Gastrocnemius medialis (tissue), 4 donors: ENCODE data around the gene DXO. TPM values are rescaled to one million over a fixed set of nuclear protein-coding genes. Genes with fewer than 3 reads are reported as not detected.

Experiments used
- ATAC-seq, 2 donors: fragments of 150-250 bp; one replicate each; pipeline ENCODE4 v1.9.1; 2016
- DNase-seq, 2 donors: peaks; one replicate each; pipeline ENCODE4 v3.0.0-alpha.2; 2019
- H3K27ac ChIP-seq, 4 donors: fragments of 200-600 bp; sonication (generic); 1 replicate in 1 of 4; 2 replicates in 3 of 4; pipeline ENCODE4 v1.5.1; 2016 to 2018; ENCODE audit warnings: mild to moderate bottlenecking in 2 of 4, moderate library complexity in 1 of 4
- H3K27me3 ChIP-seq, 3 donors: fragments of 200-600 bp; sonication (generic) in 2 of 3; 1 replicate in 1 of 3; 2 replicates in 2 of 3; pipeline versions ENCODE4 v1.5.1 to v1.6.0; 2016 to 2019; ENCODE audit warnings: mild to moderate bottlenecking in 1 of 3, moderate library complexity in 1 of 3
- H3K36me3 ChIP-seq, 2 donors: fragments of 200-600 bp; sonication (generic) in 1 of 2; one replicate each; pipeline ENCODE4 v1.5.1; 2017 to 2018
- H3K4me1 ChIP-seq, 2 donors: fragments of 200-600 bp; sonication (generic) in 1 of 2; one replicate each; pipeline ENCODE4 v1.5.1; 2016 to 2017; ENCODE audit warnings: mild to moderate bottlenecking in 2 of 2
- H3K4me3 ChIP-seq, 4 donors: fragments of 200-600 bp; sonication (generic) in 3 of 4; 1 replicate in 1 of 4; 2 replicates in 3 of 4; pipeline ENCODE4 v1.5.1; 2016 to 2019; ENCODE audit warnings: mild to moderate bottlenecking in 2 of 4
- H3K9me3 ChIP-seq, 3 donors: fragments of 200-600 bp; sonication (generic) in 2 of 3; 1 replicate in 1 of 3; 2 replicates in 2 of 3; pipeline ENCODE4 v1.5.1; 2016 to 2019
- POLR2A ChIP-seq, 2 donors: fragments of 450-650 bp; IDR thresholded peaks; one replicate each; pipeline ENCODE4 v1.6.1; 2017; ENCODE audit warnings: antibody characterized with exemption in 2 of 2, mild to moderate bottlenecking in 2 of 2, moderate library complexity in 2 of 2
- in situ Hi-C, 4 donors: fragments of 200-750 bp; cut with MboI; loops; one replicate each; pipeline versions ENCODE4 v1.15.0 to v1.8.0; 2017; ENCODE audit warnings: low sequenced_read_pairs in 4 of 4
- intact Hi-C: fragments of 100-400 bp; cut with DNase I; formaldehyde crosslinking; loops from one replicate; pipeline ENCODE4 v1.15.1; 2023; ENCODE audit warnings: low total_unique reads
- total RNA-seq, 4 donors: library from RNA; depleted of rRNA; stranded (reverse); fragments of >200 nt; gene quantifications; one replicate each; pipeline versions ENCODE4 v1.1.0 to v1.2.3, GENCODE V29; 2016
- TF ChIP-seq, protein P1 (sequence below), 5 experiments: fragments of 450-650 bp in 3 of 5; fragments of 200-600 bp in 2 of 5; sonication (generic) in 2 of 5; IDR thresholded peaks in 4 of 5; conservative IDR thresholded peaks in 1 of 5; 1 replicate in 4 of 5; 2 replicates in 1 of 5; pipeline ENCODE4 v1.5.1; 2016 to 2019; ENCODE audit warnings: antibody characterized with exemption in 5 of 5, mild to moderate bottlenecking in 3 of 5, moderate library complexity in 3 of 5

Gene DXO
- total RNA-seq, 4 donors from 2014 or later: 5.8 to 11.5 (median 8.5) TPM

DNA sequence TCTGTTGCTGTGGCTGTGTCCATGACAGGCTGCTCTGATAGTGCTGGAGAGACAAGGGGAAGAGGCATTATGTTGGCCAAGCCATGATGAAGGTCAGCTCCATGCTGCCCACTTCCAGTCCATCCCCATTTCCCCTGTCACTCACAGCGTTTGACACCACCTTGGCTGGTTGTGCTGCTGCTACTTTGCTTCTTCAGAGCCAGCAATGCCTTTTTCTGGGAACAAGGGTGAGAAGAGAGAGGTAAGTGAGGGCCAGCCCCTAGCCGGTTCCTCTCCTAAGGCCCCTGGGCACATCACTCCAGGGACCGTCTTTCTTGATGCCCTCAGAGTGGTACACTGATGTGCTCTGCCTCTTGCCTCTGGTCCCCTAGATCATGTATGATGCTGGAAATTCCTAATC is 15.1 kb downstream of the DXO start:
- intact Hi-C loops: loop anchor here (5.0 to 10.0 kb wide), 2 partner anchors 409 to 1402 kb away; partner anchors contain the start of genes ATP6V1G2, GNL1, NFKBIL1 and PRR3
- TF ChIP-seq POLR2A (IDR thresholded peaks at IDR 0.05): no peak
- TF ChIP-seq, protein P1, sequence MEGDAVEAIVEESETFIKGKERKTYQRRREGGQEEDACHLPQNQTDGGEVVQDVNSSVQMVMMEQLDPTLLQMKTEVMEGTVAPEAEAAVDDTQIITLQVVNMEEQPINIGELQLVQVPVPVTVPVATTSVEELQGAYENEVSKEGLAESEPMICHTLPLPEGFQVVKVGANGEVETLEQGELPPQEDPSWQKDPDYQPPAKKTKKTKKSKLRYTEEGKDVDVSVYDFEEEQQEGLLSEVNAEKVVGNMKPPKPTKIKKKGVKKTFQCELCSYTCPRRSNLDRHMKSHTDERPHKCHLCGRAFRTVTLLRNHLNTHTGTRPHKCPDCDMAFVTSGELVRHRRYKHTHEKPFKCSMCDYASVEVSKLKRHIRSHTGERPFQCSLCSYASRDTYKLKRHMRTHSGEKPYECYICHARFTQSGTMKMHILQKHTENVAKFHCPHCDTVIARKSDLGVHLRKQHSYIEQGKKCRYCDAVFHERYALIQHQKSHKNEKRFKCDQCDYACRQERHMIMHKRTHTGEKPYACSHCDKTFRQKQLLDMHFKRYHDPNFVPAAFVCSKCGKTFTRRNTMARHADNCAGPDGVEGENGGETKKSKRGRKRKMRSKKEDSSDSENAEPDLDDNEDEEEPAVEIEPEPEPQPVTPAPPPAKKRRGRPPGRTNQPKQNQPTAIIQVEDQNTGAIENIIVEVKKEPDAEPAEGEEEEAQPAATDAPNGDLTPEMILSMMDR (IDR thresholded peaks at IDR 0.05 in 4 of 5, conservative IDR thresholded peaks at IDR 0.05 in 1 of 5): no peak
- H3K4me3 ChIP-seq: no peak overlapping the region
- H3K9me3 ChIP-seq: no peaks in the 10 kb centered on the region
- H3K36me3 ChIP-seq: peaks cover 0 to 73% of the 10 kb centered on the region in 2 donors
- ATAC-seq (no peak), DNase-seq (no peak)
- no peak overlapping the region for H3K27ac ChIP-seq
- H3K4me1 ChIP-seq: peaks cover 17 to 20% of the 10 kb centered on the region in 2 donors
- in situ Hi-C loops: loop anchor here (10.0 to 25.0 kb wide), 8 partner anchors 52 to 1006 kb away; partner anchors contain the start of genes ZBTB12 (in 2 of the 4), AGER (in 1 of the 4), AGPAT1 (in 1 of the 4) and APOM (in 1 of the 4)
- H3K27me3 ChIP-seq: no peaks in the 10 kb centered on the region

DNA sequence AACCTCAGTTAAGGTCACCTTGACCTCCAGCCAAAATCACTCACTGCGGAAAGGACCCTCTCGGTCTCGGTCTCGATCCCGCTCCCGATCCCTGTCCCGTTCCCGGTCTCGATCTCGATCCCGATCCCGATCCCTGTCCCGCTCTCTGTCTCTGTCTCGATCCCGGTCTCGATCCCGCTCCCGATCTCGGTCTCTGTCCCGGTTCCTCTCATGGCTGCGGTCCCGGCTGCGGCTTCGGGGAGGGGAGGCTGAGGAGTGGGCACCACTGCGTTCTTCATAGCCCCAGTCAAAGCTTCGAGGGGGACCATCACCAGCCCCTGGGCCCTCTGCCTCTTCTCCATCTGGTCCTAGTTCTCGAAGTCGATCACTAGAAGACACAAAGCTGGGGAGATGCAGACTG is 17.4 kb downstream of the DXO start:
- Histone ChIP-seq H3K4me3 (no peak overlapping the region), H3K4me1 (peaks cover 16% of the 10 kb centered on the region in 2 donors), H3K36me3 (peaks cover 0 to 52% of the 10 kb centered on the region in 2 donors), H3K9me3 (no peaks in the 10 kb centered on the region), H3K27me3 (no peaks in the 10 kb centered on the region), H3K27ac (no peak overlapping the region)
- intact Hi-C loops: loop anchor here (10.0 kb wide), 1 partner anchor 1400 kb away; the partner anchor contains the start of genes GNL1 and PRR3
- ATAC-seq (no peak), DNase-seq (no peak)
- TF ChIP-seq, protein P1 (IDR thresholded peaks at IDR 0.05 in 4 of 5, conservative IDR thresholded peaks at IDR 0.05 in 1 of 5): no peak
- TF ChIP-seq POLR2A (IDR thresholded peaks at IDR 0.05): no peak
- in situ Hi-C loops: loop anchor here (10.0 to 25.0 kb wide), 8 partner anchors 50 to 1008 kb away; partner anchors contain the start of genes ZBTB12 (in 2 of the 4), AGER (in 1 of the 4), AGPAT1 (in 1 of the 4) and APOM (in 1 of the 4)

DNA sequence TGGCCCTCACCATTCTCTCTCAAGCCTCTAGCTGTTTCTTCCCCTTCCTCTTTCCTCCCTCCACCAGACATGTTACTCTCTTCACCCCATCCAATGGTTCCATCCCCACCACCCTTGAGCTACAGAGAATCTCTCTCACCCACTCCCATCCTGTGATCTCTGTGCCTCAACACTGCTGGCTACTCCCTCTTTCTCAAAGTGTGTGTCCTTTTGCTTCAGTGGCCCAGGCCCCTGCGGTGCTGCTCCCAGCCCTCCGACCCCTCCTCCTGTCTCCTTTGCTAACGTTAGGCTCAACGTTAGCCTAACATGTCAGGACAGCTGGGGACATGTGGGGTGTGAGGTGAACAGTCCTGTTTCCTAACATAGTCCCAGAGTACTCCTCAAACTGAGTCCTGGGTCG is 19.0 kb downstream of the DXO start:
- TF ChIP-seq POLR2A (IDR thresholded peaks at IDR 0.05): no peak
- TF ChIP-seq, protein P1 (IDR thresholded peaks at IDR 0.05 in 4 of 5, conservative IDR thresholded peaks at IDR 0.05 in 1 of 5): no peak
- H3K36me3 ChIP-seq: peaks cover 0 to 52% of the 10 kb centered on the region in 2 donors
- peaks cover 7 to 8% of the 10 kb centered on the region in 2 donors for H3K4me1 ChIP-seq
- no peaks in the 10 kb centered on the region for H3K9me3 ChIP-seq
- H3K27ac ChIP-seq: peak overlapping the region in 1 of 4 donors; percentile 0
- no peak overlapping the region for H3K4me3 ChIP-seq
- ATAC-seq (no peak), DNase-seq (no peak)
- intact Hi-C loops (loop anchor here (10.0 kb wide), 1 partner anchor 1398 kb away; the partner anchor contains the start of genes GNL1 and PRR3), in situ Hi-C loops (loop anchor here (10.0 to 25.0 kb wide), 8 partner anchors 48 to 1009 kb away; partner anchors contain the start of genes ZBTB12 (in 2 of the 4), AGER (in 1 of the 4), AGPAT1 (in 1 of the 4) and APOM (in 1 of the 4))
- H3K27me3 ChIP-seq: no peaks in the 10 kb centered on the region

DNA sequence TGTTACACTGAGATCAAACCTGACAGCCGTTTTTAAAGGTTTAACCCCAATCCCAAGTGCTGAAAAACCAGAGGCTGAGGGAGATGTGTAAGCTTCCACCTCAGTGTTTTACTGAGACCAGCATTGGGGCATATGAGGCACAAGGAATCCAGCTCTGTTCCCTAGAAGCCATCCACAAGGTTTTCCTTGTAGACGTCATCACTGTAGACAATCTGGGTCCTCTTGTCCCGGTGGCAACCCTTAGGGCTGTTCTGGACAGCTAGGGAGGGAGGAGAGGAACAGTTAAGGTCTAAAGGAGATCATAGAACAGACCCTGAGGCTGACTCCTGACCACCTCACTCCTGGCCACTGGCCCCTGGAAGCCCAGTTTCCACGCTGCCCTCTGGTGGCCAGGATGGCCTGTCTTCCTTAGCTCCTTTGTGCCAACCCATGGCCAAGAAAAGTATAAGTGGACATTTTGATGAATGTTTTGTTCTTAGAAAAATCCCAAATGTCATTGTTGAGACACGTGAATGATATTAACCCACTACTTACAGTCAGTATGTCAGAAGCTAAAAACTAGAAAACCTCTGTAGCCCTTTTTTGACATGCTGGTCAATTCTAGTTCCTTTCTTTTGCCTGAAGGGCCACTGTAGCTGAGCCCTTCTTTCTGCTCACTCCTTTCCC is 19.7 kb downstream of the DXO start:
- Histone ChIP-seq H3K9me3 (no peaks in the 10 kb centered on the region), H3K27ac (peak overlapping the region in 1 of 4 donors; percentile 0), H3K36me3 (peaks cover 0 to 52% of the 10 kb centered on the region in 2 donors)

More for the DNA sequence above, 19.7 kb downstream of the DXO start:
- intact Hi-C loops (loop anchor here (10.0 kb wide), 1 partner anchor 1397 kb away; the partner anchor contains the start of genes GNL1 and PRR3), in situ Hi-C loops (loop anchor here (10.0 to 25.0 kb wide), 8 partner anchors 47 to 1010 kb away; partner anchors contain the start of genes ZBTB12 (in 2 of the 4), AGER (in 1 of the 4), AGPAT1 (in 1 of the 4) and APOM (in 1 of the 4))
- peak in 1 of 2 donors; percentile 47 for DNase-seq
- H3K4me3 ChIP-seq: no peak overlapping the region
- peaks cover under 1 to 2% of the 10 kb centered on the region in 2 donors for H3K4me1 ChIP-seq
- H3K27me3 ChIP-seq: no peaks in the 10 kb centered on the region
- peak in 1 of 2 donors; percentile 59 for ATAC-seq
- TF ChIP-seq, protein P1 (IDR thresholded peaks at IDR 0.05 in 4 of 5, conservative IDR thresholded peaks at IDR 0.05 in 1 of 5): peak; percentile 40 to 70 (median 52)
- no peak for TF ChIP-seq POLR2A (IDR thresholded peaks at IDR 0.05)
